Heart left ventricle (tissue), 16 donors: ENCODE data around the gene AZIN2. TPM values are rescaled to one million over a fixed set of nuclear protein-coding genes. Genes with fewer than 3 reads are reported as not detected.

Experiments used
- ATAC-seq, 4 donors: fragments of 200-7000 bp; cut with Tn5 transposase; one replicate each; pipeline ENCODE4 v1.9.1; 2020 to 2022; ENCODE audit warnings: moderate library complexity in 4 of 4, mild to moderate bottlenecking in 3 of 4, moderate number of reproducible peaks in 1 of 4
- DNase-seq, 5 donors: peaks; one replicate each; pipeline ENCODE4 v3.0.0-alpha.2; 2020
- H3K27ac ChIP-seq, 12 donors: fragments of 200-600 bp; sonication (generic) in 4 of 12; one replicate each; pipeline versions ENCODE4 v1.5.0 to v1.8.0; 2016 to 2022; ENCODE audit warnings: mild to moderate bottlenecking in 2 of 12
- H3K27me3 ChIP-seq, 9 donors: fragments of 200-600 bp; sonication (generic) in 2 of 9; one replicate each; pipeline versions ENCODE4 v1.5.1 to v1.8.0; 2016 to 2022; ENCODE audit warnings: mild to moderate bottlenecking in 3 of 9
- H3K36me3 ChIP-seq, 9 donors: fragments of 200-600 bp; sonication (generic) in 2 of 9; one replicate each; pipeline versions ENCODE4 v1.5.0 to v1.8.0; 2018 to 2022; ENCODE audit warnings: mild to moderate bottlenecking in 2 of 9
- H3K4me1 ChIP-seq, 12 donors: fragments of 200-600 bp; sonication (generic) in 4 of 12; one replicate each; pipeline versions ENCODE4 v1.5.0 to v1.8.0; 2016 to 2022; ENCODE audit warnings: mild to moderate bottlenecking in 3 of 12
- H3K4me3 ChIP-seq, 12 donors: fragments of 200-600 bp; sonication (generic) in 4 of 12; one replicate each; pipeline versions ENCODE4 v1.5.0 to v1.8.0; 2017 to 2022; ENCODE audit warnings: mild to moderate bottlenecking in 9 of 12, moderate library complexity in 4 of 12
- H3K9me3 ChIP-seq, 12 donors: fragments of 200-600 bp; sonication (generic) in 4 of 12; one replicate each; pipeline versions ENCODE4 v1.5.0 to v1.8.0; 2016 to 2022; ENCODE audit warnings: mild to moderate bottlenecking in 1 of 12
- CTCF ChIP-seq, 12 donors: fragments of 200-600 bp; sonication (generic) in 4 of 12; IDR thresholded peaks; one replicate each; pipeline versions ENCODE4 v1.5.0 to v1.8.0; 2018 to 2022; ENCODE audit warnings: antibody characterized with exemption in 12 of 12, mild to moderate bottlenecking in 5 of 12
- POLR2A ChIP-seq, 2 donors: fragments of 450-650 bp; IDR thresholded peaks; one replicate each; pipeline ENCODE4 v1.6.1; 2017; ENCODE audit warnings: antibody characterized with exemption in 2 of 2, mild to moderate bottlenecking in 2 of 2, moderate library complexity in 2 of 2
- WGBS, 4 donors: extraction: QIAGEN DNeasy Blood & Tissue Kit in 2 of 4; methylation state at CpG; one replicate each; pipeline versions ENCODE4 v1.1.5 to v1.1.7; 2013 to 2018; 5-methylcytosine and 5-hydroxymethylcytosine counted together
- intact Hi-C, 10 donors: fragments of 100-400 bp; cut with DNase I; formaldehyde crosslinking; loops; one replicate each; pipeline versions ENCODE4 v1.11.1 to v1.14.2; 2022
- polyA plus RNA-seq, 2 donors: library from polyadenylated mRNA; stranded (reverse); fragments of 200-250 nt; gene quantifications; one replicate each; pipeline ENCODE4 v1.2.3, GENCODE V29; 2013
- total RNA-seq, 9 donors: library from RNA; depleted of rRNA in 2 of 9; stranded (reverse); fragments of >200 nt in 2 of 9; fragmentation: NEBNext Ultra II Directional in 3 of 9; extraction: Animal tissue kit (Norgen Biotek cat#: 25700) in 3 of 9; gene quantifications; one replicate each; pipeline versions ENCODE4 v1.1.0 to v1.2.4, GENCODE V29; 2016 to 2023
- donor health status: ischemic (EF 13 %, LVEDD 7.1; RV severe dilation, severe dysfunction).
- donor health status: healthy with polysubstance abuse.
- donor health status: DM: no; HTN: yes; CAD: no.
- donor health status: DM: no; HTN: no; CAD: no.
- donor health status: ischemic (EF 25% LVEDD 6.9; RV normal size, moderate dysfunction).
- donor health status: ischemic (EF 25% LVEDD 5.7; RV mildly dilated, moderate dysfunction).
- donor health status: healthy.
- donor health status: DM: yes; HTN: yes; CAD: no.
- donor health status: ischemic (EF 35%, LVEDD 5.7; RV mildly dilated, moderate dysfunction).
- donor health status: nonischemic (EF 11% LVEDD 7.7; RV severe dilation, severe dysfunction).
- donor health status: DM: yes; HTN: yes; CAD: no.
- donor health status: PGD.
- donor health status: ischemic (EF 29% LVEDD 5.4; RV normal size, mild dysfunction).
- donor health status: nonischemic (EF 23%, LVEDD 6.1; RV moderate dilation, normal function).

AZIN2 gene
- total and polyA plus RNA-seq, 11 donors, result 1.3 to 5.4 (median 3.1) TPM

- no peak for TF ChIP-seq POLR2A (IDR thresholded peaks at IDR 0.05)
- TF ChIP-seq CTCF (IDR thresholded peaks at IDR 0.05), result no peak
- H3K4me1 ChIP-seq, result peaks cover 2 to 32% (median 19%) of the 10 kb centered on the region in 12 donors
- no peaks in the 10 kb centered on the region for H3K27me3 ChIP-seq
- H3K36me3 ChIP-seq, result peaks cover 0 to 38% (median 16%) of the 10 kb centered on the region in 9 donors
- ATAC-seq, result no peak
- H3K4me3 ChIP-seq, result no peak overlapping the region
- WGBS, 4 donors, result 89 to 97% (median 92%) methylated on average over 3 of the region's 3 CpGs
- intact Hi-C loops, result loop anchor here in 1 of 10 donors (10.0 kb wide), 1 partner anchor 216 kb away; no protein-coding TSS in a partner anchor
- no peak overlapping the region for H3K27ac ChIP-seq
- DNase-seq, result no peak
- no peaks in the 10 kb centered on the region for H3K9me3 ChIP-seq
These were observed 67.7 kb downstream of the AZIN2 start for GRCh38 chr1:33148615-33149014.

DNA sequence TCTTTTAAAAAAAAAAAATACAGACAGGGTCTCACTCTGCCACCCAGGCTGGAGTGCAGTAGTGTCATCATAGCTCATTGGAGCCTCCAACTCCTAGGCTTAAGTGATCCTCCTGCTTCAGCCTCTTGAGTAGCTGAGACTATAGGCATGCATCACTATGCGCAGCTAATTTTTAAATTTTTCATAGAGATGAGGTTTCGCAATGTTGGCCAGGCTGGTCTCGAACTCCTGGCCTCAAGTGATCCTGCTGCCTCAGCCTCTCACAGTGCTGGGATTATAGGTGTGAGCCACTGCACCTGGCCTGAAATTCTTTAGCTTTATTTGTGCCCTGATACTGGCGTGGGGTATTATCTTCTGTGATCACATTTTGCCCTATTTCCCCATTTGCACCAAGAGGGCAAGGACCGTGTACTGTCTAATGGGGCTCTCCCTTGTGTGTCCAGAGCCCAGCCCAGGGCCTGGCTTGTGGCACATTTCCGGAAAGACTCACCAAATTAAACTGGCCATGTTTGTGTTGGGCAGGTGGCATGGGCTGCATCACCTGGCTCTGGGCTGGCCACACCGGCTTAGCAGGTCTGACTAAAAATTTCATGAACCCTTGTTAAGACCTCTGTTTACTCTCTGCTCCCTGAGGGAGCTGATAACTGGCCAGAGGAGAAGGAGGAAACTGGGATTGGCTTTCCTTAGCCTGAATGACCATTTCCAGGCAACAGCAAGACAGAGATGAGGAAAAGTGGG lies 68.7 kb downstream of the AZIN2 start:
- peaks cover 0 to 37% (median 16%) of the 10 kb centered on the region in 9 donors for H3K36me3 ChIP-seq
- intact Hi-C loops, result loop anchor here in 1 of 10 donors (10.0 kb wide), 1 partner anchor 215 kb away; no protein-coding TSS in a partner anchor
- no peak for ATAC-seq

DNA sequence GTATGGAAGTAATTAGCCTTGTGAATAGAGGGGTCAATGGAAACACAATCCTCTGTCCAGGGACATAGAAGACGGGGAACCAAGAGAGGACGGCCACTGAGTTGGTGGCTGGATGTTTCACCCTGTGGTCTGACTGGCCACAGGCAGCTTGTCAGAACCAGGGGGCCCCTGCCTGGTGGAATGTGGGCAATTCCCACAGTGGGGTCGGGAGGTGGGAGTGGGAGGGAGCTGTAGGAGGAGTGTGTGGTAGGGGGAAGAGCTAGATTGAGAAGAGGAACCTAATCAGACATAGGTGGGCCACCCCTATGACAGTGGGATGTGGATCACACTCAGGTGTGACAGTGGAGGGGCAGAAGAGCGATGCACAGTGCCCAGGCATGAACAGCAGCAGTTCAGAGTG lies 69.6 kb downstream of the AZIN2 start:
- H3K27ac ChIP-seq, result no peak overlapping the region
- 89 to 95% (median 90%) methylated on average over 4 of the region's 4 CpGs for WGBS, 4 donors
- no peaks in the 10 kb centered on the region for H3K27me3 ChIP-seq

More for the DNA sequence above, 68.7 kb downstream of the AZIN2 start:
- Histone ChIP-seq H3K4me3 (no peak overlapping the region), H3K27ac (no peak overlapping the region), H3K27me3 (no peaks in the 10 kb centered on the region), H3K4me1 (peaks cover 9 to 36% (median 24%) of the 10 kb centered on the region in 12 donors), H3K9me3 (no peaks in the 10 kb centered on the region)
- no peak for DNase-seq
- TF ChIP-seq CTCF (IDR thresholded peaks at IDR 0.05), result no peak
- no peak for TF ChIP-seq POLR2A (IDR thresholded peaks at IDR 0.05)
- WGBS, 4 donors, result 94 to 97% (median 95%) methylated on average over 7 of the region's 7 CpGs

More for the DNA sequence above, 69.6 kb downstream of the AZIN2 start:
- ATAC-seq (no peak), DNase-seq (peak in 1 of 5 donors; percentile 40)
- intact Hi-C loops, result no loop called here
- H3K4me1 ChIP-seq, result peaks cover 9 to 36% (median 26%) of the 10 kb centered on the region in 12 donors
- H3K36me3 ChIP-seq, result peaks cover 0 to 37% (median 16%) of the 10 kb centered on the region in 9 donors
- no peaks in the 10 kb centered on the region for H3K9me3 ChIP-seq
- no peak for TF ChIP-seq CTCF (IDR thresholded peaks at IDR 0.05)
- no peak for TF ChIP-seq POLR2A (IDR thresholded peaks at IDR 0.05)
- no peak overlapping the region for H3K4me3 ChIP-seq
